Measurements from ENCODE around the gene SEMA5B. TPM values are rescaled to one million over a fixed set of nuclear protein-coding genes. Genes with fewer than 3 reads are reported as not detected.

The SEMA5B gene
- total and polyA plus RNA-seq, 9 of the 15 experiments (the other 6 are each of a cell fraction or from before 2014, with no cell fraction given) = not detected

- TF ChIP-seq RERE (CRISPR knock-in tag; IDR thresholded peaks at IDR 0.05; ENCODE audit: borderline replicate concordance) (no peak), HLTF (IDR thresholded peaks at IDR 0.05) (no peak), ZNF785 (CRISPR knock-in tag; IDR thresholded peaks at IDR 0.05) (no peak), TCF15 (CRISPR knock-in tag; IDR thresholded peaks at IDR 0.05) (no peak), U2AF1 (optimal IDR thresholded peaks at IDR 0.05; ENCODE audit: low read depth, low read length) (no peak), MLX (CRISPR knock-in tag; conservative IDR thresholded peaks at IDR 0.05) (no peak), NCOA2 (IDR thresholded peaks at IDR 0.05; ENCODE audit: partially characterized antibody in 2 of 2) (no peak), CCNT2 (IDR thresholded peaks at IDR 0.05; ENCODE audit: borderline replicate concordance, extremely low read depth, insufficient read length, low read depth, low read length) (no peak)
These were observed 134.3 kb downstream of the SEMA5B start (continued) for GRCh38 chr3:122893282-122893681.

Measured in K562 (cell line).